KMS-11 (cell line): ENCODE measurements around the gene ADAMTS6.

Experiments
- H2AFZ ChIP-seq: fragments of 200-600 bp; sonication (generic); 2 replicates; pipeline ENCODE4 v1.6.1; 2016; ENCODE audit warnings: antibody characterized with exemption, mixed run types, low read depth
- H3K27ac ChIP-seq: fragments of 200-600 bp; sonication (generic); 2 replicates; pipeline ENCODE4 v1.6.1; 2016; ENCODE audit warnings: mild to moderate bottlenecking, mixed run types
- H3K27me3 ChIP-seq: fragments of 200-600 bp; sonication (generic); 2 replicates; pipeline ENCODE4 v1.6.1; 2017; ENCODE audit warnings: mild to moderate bottlenecking, low read depth, mixed run types, moderate library complexity; ENCODE audit not compliant: insufficient read depth
- H3K36me3 ChIP-seq: fragments of 200-600 bp; sonication (generic); 2 replicates; pipeline ENCODE4 v1.6.1; 2017; ENCODE audit warnings: mild to moderate bottlenecking, mixed run types; ENCODE audit not compliant: insufficient read depth
- H3K4me1 ChIP-seq: fragments of 200-600 bp; sonication (generic); 2 replicates; pipeline ENCODE4 v1.6.1; 2016; ENCODE audit warnings: mild to moderate bottlenecking, low read depth, mixed run types; ENCODE audit not compliant: poor library complexity, severe bottlenecking
- H3K4me2 ChIP-seq: fragments of 200-600 bp; sonication (generic); 2 replicates; pipeline ENCODE4 v1.7.0; 2016; ENCODE audit warnings: mild to moderate bottlenecking, mixed run types
- H3K4me3 ChIP-seq: fragments of 200-600 bp; sonication (generic); IDR thresholded peaks from 2 replicates; pipeline ENCODE4 v1.6.1; 2017; ENCODE audit warnings: low read depth, low read length, mixed read lengths; ENCODE audit not compliant: insufficient read depth
- H3K79me2 ChIP-seq: fragments of 200-600 bp; sonication (generic); 2 replicates; pipeline ENCODE4 v1.6.1; 2016; ENCODE audit warnings: low read depth, mixed run types; ENCODE audit not compliant: insufficient read depth
- H3K9ac ChIP-seq: fragments of 200-600 bp; sonication (generic); 2 replicates; pipeline ENCODE4 v1.6.1; 2016; ENCODE audit warnings: mild to moderate bottlenecking, mixed run types
- H4K20me1 ChIP-seq: fragments of 200-600 bp; sonication (generic); 2 replicates; pipeline ENCODE4 v1.6.1; 2016; ENCODE audit warnings: mild to moderate bottlenecking, mixed run types; ENCODE audit not compliant: insufficient read depth
- CTCF ChIP-seq: fragments of 200-600 bp; sonication (generic); conservative IDR thresholded peaks from 2 replicates; pipeline ENCODE4 v1.6.1; 2017; ENCODE audit warnings: low read depth, mild to moderate bottlenecking, antibody characterized with exemption, low read length, moderate library complexity, mixed read lengths

Gene ADAMTS6

DNA sequence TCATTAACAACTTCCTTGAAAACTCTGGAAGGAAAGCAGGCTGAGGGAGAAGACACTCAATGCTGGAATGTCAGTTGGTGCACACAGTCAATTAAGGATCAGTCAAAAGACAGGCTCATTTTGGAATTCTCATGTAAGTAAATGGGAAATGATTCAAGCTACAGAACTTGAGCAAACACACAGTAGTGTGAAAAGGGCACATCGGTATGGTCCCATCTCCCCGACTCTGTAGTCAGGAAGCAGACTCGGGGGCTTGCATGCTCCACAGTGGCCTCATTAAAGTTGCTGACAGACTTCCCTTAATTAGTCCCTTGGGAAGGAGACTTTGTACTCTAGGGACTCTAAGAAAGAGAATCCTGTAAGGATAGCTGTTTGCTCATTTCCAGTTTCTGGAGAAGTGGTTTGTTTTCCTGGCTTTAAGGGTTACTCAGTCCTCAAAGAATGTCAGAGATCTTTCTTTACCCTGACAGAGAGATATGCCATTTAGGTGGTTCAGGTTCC lies 339.2 kb downstream of the ADAMTS6 start:
- Histone ChIP-seq H3K4me2 (no peak overlapping the region), H3K4me3 (no peak overlapping the region), H3K27me3 (no peaks in the 10 kb centered on the region), H3K4me1 (no peaks in the 10 kb centered on the region), H2AFZ (no peak overlapping the region), H3K79me2 (no peaks in the 10 kb centered on the region), H3K27ac (no peak overlapping the region), H4K20me1 (no peaks in the 10 kb centered on the region), H3K36me3 (no peaks in the 10 kb centered on the region), H3K9ac (no peak overlapping the region)
- TF ChIP-seq CTCF, result no peak

DNA sequence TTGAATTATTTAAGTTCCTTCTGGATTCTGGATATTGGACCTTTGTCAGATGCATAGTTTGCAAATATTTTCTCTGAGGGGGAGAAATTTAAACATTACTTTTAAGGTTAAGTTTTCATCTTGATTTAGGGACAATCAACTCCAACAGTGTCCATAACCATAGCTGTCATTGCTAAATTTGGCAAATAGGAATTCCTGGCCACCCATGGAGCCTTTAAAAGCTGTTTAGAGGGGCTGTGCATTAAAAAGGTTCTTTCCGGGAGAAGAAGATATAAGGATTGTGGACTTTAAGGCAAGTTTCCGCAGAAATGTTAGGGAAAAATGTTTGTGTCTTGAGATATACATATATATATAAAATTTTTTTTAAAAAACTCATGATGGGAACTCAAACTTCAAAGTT lies 339.7 kb downstream of the ADAMTS6 start:
- Histone ChIP-seq H3K9ac (no peak overlapping the region), H3K36me3 (no peaks in the 10 kb centered on the region), H2AFZ (no peak overlapping the region), H3K79me2 (no peaks in the 10 kb centered on the region), H3K4me2 (no peak overlapping the region), H3K4me1 (no peaks in the 10 kb centered on the region), H4K20me1 (no peaks in the 10 kb centered on the region), H3K4me3 (no peak overlapping the region), H3K27me3 (no peaks in the 10 kb centered on the region), H3K27ac (no peak overlapping the region)
- TF ChIP-seq CTCF, result no peak

- no peak overlapping the region for H3K27ac ChIP-seq
- no peak overlapping the region for H3K9ac ChIP-seq
- no peaks in the 10 kb centered on the region for H3K79me2 ChIP-seq
- no peak overlapping the region for H3K4me2 ChIP-seq
- H3K36me3 ChIP-seq, result no peaks in the 10 kb centered on the region
- no peaks in the 10 kb centered on the region for H4K20me1 ChIP-seq
- TF ChIP-seq CTCF, result no peak
- no peaks in the 10 kb centered on the region for H3K4me1 ChIP-seq
- H3K27me3 ChIP-seq, result no peaks in the 10 kb centered on the region
- no peak overlapping the region for H3K4me3 ChIP-seq
- no peak overlapping the region for H2AFZ ChIP-seq
Measured at GRCh38 chr5:65141493-65141892, 340.2 kb downstream of the ADAMTS6 start.

GRCh38 chr5:65137631-65138030 lies 344.1 kb downstream of the ADAMTS6 start:
- Histone ChIP-seq H3K79me2 (no peaks in the 10 kb centered on the region), H3K4me3 (no peak overlapping the region), H4K20me1 (no peaks in the 10 kb centered on the region), H3K27ac (no peak overlapping the region), H3K36me3 (no peaks in the 10 kb centered on the region), H2AFZ (no peak overlapping the region), H3K27me3 (no peaks in the 10 kb centered on the region), H3K9ac (no peak overlapping the region), H3K4me2 (no peak overlapping the region), H3K4me1 (no peaks in the 10 kb centered on the region)
- TF ChIP-seq CTCF, result no peak
